Psoas muscle (tissue), 8 donors: ENCODE results near the gene FUCA1. TPM values are rescaled to one million over a fixed set of nuclear protein-coding genes. Genes with fewer than 3 reads are reported as not detected.

ENCODE experiments used
- ATAC-seq, 4 donors: fragments of 200-7000 bp; cut with Tn5 transposase; one replicate each; pipeline ENCODE4 v1.9.1; 2020; ENCODE audit warnings: moderate library complexity in 3 of 4, mild to moderate bottlenecking in 2 of 4
- DNase-seq, 2 donors: peaks; one replicate each; pipeline ENCODE4 v3.0.0-alpha.2; 2020
- H3K27ac ChIP-seq: fragments of 200-600 bp; one replicate; pipeline ENCODE4 v1.8.0; 2022
- H3K27me3 ChIP-seq, 3 donors: fragments of 200-600 bp in 1 of 3; one replicate each; pipeline versions ENCODE4 v1.6.1 to v1.8.0; 2013 to 2022; ENCODE audit warnings: low read length in 2 of 3, mild to moderate bottlenecking in 2 of 3, moderate library complexity in 1 of 3; ENCODE audit not compliant: insufficient read depth in 3 of 3
- H3K36me3 ChIP-seq, 2 donors: fragments of 200-600 bp in 1 of 2; one replicate each; pipeline versions ENCODE4 v1.6.1 to v1.8.0; 2013 to 2022; ENCODE audit warnings: low read depth in 1 of 2, mild to moderate bottlenecking in 1 of 2, moderate library complexity in 1 of 2; ENCODE audit not compliant: insufficient read depth in 1 of 2
- H3K4me1 ChIP-seq: fragments of 200-600 bp; one replicate; pipeline ENCODE4 v1.8.0; 2022
- H3K4me3 ChIP-seq: fragments of 200-600 bp; one replicate; pipeline ENCODE4 v1.8.0; 2022; ENCODE audit warnings: mild to moderate bottlenecking
- H3K9me3 ChIP-seq: fragments of 200-600 bp; one replicate; pipeline ENCODE4 v1.8.0; 2022
- WGBS, 3 donors: extraction: QIAGEN DNeasy Blood & Tissue Kit; methylation state at CpG; one replicate each; pipeline versions ENCODE4 v1.1.6 to v1.1.7; 2013; 5-methylcytosine and 5-hydroxymethylcytosine counted together
- intact Hi-C, 2 donors: fragments of 100-400 bp; cut with DNase I; formaldehyde crosslinking; loops; one replicate each; pipeline versions ENCODE4 v1.11.0 to v1.14.2; 2022
- polyA plus RNA-seq, 3 donors: library from polyadenylated mRNA; stranded (reverse); fragments of 200-250 nt; gene quantifications; one replicate each; pipeline ENCODE4 v1.2.3, GENCODE V29; 2013
- total RNA-seq, 4 donors: library from RNA; stranded (reverse); fragmentation: NEBNext Ultra II Directional in 2 of 4; extraction: Animal tissue kit (Norgen Biotek cat#: 25700) in 2 of 4; gene quantifications; one replicate each; pipeline versions ENCODE4 v1.2.1 to v1.2.4, GENCODE V29; 2021 to 2023
- TF ChIP-seq, protein P1 (sequence below): fragments of 200-600 bp; IDR thresholded peaks from one replicate; pipeline ENCODE4 v1.8.0; 2022; ENCODE audit warnings: antibody characterized with exemption
- donor health status: healthy with polysubstance abuse.
- donor health status: DM: no; HTN: no; CAD: no; lungs with moderate emphysema.
- donor health status: Bipolar disorder and iron deficiency.
- donor health status: healthy.
- donor health status: DM: yes; HTN: yes; CAD: no.
- donor health status: DM: no; HTN: no; CAD: no.
- donor health status: DM: no; HTN: no; CAD: no.
- donor health status: DM: yes; HTN: yes; CAD: no.

Gene FUCA1
- total and polyA plus RNA-seq, 7 donors, result 5.9 to 17.3 (median 9.2) TPM

DNA sequence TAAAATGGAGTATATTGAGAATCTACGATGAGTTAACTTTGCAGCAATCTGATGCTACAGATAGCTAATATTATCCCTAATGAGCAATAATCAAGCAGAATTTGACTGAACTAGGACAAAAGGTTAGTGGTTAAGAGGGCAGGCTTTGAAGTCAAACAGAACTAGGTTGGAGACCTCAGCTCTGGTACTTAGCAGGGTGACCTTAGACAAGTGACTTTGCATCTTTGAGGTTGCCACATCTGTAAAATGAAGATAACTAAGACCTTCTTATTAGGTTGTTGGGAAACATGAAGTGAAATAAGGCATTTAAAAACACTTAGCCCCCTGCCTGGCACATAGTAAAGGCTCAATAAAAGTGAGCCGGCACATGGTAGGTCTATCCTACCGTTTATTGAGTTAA is 4.3 kb upstream of the FUCA1 start:
- Histone ChIP-seq H3K9me3 (no peaks in the 10 kb centered on the region), H3K27me3 (no peaks in the 10 kb centered on the region), H3K4me3 (no peak overlapping the region), H3K27ac (no peak overlapping the region), H3K4me1 (peaks cover 3% of the 10 kb centered on the region), H3K36me3 (no peaks in the 10 kb centered on the region)
- 85 to 86% (median 86%) methylated on average over 3 of the region's 3 CpGs for WGBS, 3 donors
- intact Hi-C loops, result no loop called here
- no peak for ATAC-seq
- TF ChIP-seq, protein P1, sequence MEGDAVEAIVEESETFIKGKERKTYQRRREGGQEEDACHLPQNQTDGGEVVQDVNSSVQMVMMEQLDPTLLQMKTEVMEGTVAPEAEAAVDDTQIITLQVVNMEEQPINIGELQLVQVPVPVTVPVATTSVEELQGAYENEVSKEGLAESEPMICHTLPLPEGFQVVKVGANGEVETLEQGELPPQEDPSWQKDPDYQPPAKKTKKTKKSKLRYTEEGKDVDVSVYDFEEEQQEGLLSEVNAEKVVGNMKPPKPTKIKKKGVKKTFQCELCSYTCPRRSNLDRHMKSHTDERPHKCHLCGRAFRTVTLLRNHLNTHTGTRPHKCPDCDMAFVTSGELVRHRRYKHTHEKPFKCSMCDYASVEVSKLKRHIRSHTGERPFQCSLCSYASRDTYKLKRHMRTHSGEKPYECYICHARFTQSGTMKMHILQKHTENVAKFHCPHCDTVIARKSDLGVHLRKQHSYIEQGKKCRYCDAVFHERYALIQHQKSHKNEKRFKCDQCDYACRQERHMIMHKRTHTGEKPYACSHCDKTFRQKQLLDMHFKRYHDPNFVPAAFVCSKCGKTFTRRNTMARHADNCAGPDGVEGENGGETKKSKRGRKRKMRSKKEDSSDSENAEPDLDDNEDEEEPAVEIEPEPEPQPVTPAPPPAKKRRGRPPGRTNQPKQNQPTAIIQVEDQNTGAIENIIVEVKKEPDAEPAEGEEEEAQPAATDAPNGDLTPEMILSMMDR, result no peak
- no peak for DNase-seq

DNA sequence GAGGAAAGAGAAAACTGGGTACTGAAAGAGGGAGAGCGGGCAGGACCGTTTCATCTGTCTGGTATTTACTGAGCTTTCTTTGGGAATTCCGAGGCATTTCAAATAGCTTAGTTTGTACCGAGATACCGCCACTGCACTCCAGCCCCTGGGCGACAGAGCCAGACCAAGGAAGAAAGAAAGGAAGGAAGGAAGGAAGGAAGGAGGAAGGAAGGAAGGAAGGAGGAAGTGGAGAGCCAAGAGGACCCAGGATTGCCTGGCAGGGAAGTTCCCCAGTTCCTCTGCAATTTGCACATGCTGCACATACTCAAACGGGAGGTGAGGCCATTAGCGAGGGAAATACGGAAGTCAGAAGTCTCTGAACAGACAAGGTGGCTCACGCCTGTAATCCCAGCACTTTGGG is 961 bp upstream of the FUCA1 start:
- intact Hi-C loops, result loop anchor here (2.0 to 5.0 kb wide), 4 partner anchors 48 to 97 kb away; no protein-coding TSS in a partner anchor
- peaks cover 10% of the 10 kb centered on the region for H3K4me1 ChIP-seq
- no peaks in the 10 kb centered on the region for H3K9me3 ChIP-seq
- DNase-seq, result no peak
- ATAC-seq, result no peak
- H3K27me3 ChIP-seq, result no peaks in the 10 kb centered on the region
- H3K36me3 ChIP-seq, result peaks cover 0 to 16% of the 10 kb centered on the region in 2 donors
- peak overlapping the region; percentile 93 for H3K4me3 ChIP-seq
- peak overlapping the region; percentile 80 for H3K27ac ChIP-seq
- WGBS, 3 donors, result 45 to 51% (median 48%) methylated on average over 10 of the region's 10 CpGs
- TF ChIP-seq, protein P1, result no peak

DNA sequence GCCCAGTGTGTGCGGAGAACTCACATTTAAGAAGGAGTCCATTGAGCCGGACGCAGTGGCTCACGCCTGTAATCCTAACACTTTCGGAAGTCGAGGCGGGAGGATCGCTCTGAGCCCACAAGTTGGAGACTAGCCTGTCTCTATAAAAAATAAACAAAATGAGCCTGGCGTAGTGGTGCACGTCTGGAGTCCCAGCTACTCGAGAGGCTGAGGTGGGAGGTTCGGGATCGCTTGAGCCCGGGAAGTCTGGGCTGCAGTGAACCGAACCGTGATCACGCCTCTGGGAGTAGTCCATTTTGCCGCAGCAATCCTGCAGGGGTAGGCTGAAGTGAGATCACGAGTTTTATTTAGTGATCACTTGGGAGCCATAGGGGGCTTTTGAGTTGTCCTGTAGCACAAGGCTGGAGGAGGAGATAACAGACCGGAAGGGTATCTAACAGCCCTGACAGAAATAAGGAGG is 497 bp upstream of the FUCA1 start:
- Histone ChIP-seq H3K9me3 (no peaks in the 10 kb centered on the region), H3K27me3 (no peaks in the 10 kb centered on the region), H3K36me3 (peaks cover 0 to 17% of the 10 kb centered on the region in 2 donors), H3K4me3 (peak overlapping the region; percentile 93), H3K4me1 (peaks cover 10% of the 10 kb centered on the region), H3K27ac (peak overlapping the region; percentile 80)
- intact Hi-C loops, result loop anchor here (2.0 to 5.0 kb wide), 4 partner anchors 49 to 96 kb away; no protein-coding TSS in a partner anchor
- TF ChIP-seq, protein P1, result no peak
- DNase-seq, result peak; percentile 15 to 54
- peak; percentile 49 to 73 (median 60) for ATAC-seq
- WGBS, 3 donors, result 3 to 11% (median 7%) methylated on average over 20 of the region's 20 CpGs

DNA sequence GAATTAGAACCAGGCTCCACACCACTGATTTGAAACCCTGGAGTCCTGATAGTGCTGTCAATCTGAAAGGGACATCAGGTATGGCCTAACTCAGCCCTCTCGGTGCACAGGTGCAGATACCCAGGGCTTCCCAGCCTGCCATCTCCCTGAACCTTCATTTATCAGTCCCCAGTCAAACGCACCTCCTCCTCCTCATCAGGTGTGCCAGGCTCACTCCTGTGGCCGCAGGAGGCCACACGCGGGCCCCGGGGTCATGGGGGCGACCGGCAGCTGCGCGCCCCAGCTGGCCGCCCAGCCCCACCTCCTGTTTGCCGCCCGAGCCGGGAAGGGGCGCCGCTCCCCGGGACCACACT is 572 bp downstream of the FUCA1 start:
- H3K4me3 ChIP-seq, result peak overlapping the region; percentile 93
- TF ChIP-seq, protein P1, result no peak
- WGBS, 3 donors, result 1 to 5% (median 4%) methylated on average over 15 to 17 of the region's 17 CpGs
- intact Hi-C loops, result loop anchor here (5.0 kb wide), 3 partner anchors 50 to 95 kb away; no protein-coding TSS in a partner anchor
- peak in 1 of 4 donors; percentile 26 for ATAC-seq
- H3K27me3 ChIP-seq, result no peaks in the 10 kb centered on the region
- H3K36me3 ChIP-seq, result peaks cover 0 to 27% of the 10 kb centered on the region in 2 donors
- DNase-seq, result no peak
- peak overlapping the region; percentile 80 for H3K27ac ChIP-seq
- H3K4me1 ChIP-seq, result peaks cover 10% of the 10 kb centered on the region
- no peaks in the 10 kb centered on the region for H3K9me3 ChIP-seq

DNA sequence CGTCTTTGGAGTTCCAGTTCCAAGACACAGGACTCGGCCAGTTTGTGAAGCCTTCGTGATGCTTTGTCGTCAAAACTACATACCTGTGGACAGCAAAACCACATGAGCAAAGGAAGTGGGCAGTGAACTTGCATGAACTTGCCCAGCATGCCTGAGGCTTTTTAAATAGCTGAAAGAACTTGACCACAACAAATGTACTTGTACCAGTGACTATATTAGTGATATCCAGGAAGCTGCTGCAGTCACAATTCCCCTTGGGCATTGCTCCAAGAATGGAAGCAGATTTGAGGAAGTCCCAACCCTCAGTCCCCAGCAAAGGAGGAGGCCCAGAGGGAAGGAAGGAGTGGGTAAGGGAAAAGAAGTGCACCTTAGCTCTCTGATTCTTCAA is 2.6 kb downstream of the FUCA1 start:
- ATAC-seq (peak in 2 of 4 donors; percentile 17 to 25), DNase-seq (no peak)
- Histone ChIP-seq H3K27ac (peak overlapping the region; percentile 50), H3K27me3 (no peaks in the 10 kb centered on the region), H3K36me3 (peaks cover 0 to 45% of the 10 kb centered on the region in 2 donors), H3K9me3 (no peaks in the 10 kb centered on the region), H3K4me3 (no peak overlapping the region), H3K4me1 (peaks cover 10% of the 10 kb centered on the region)
- TF ChIP-seq, protein P1, result no peak
- intact Hi-C loops, result loop anchor here (5.0 kb wide), 3 partner anchors 52 to 93 kb away; no protein-coding TSS in a partner anchor
- 53 to 82% (median 72%) methylated on average over 4 of the region's 4 CpGs for WGBS, 3 donors
